Measurements from ENCODE around the gene SYK.

Gene SYK

DNA sequence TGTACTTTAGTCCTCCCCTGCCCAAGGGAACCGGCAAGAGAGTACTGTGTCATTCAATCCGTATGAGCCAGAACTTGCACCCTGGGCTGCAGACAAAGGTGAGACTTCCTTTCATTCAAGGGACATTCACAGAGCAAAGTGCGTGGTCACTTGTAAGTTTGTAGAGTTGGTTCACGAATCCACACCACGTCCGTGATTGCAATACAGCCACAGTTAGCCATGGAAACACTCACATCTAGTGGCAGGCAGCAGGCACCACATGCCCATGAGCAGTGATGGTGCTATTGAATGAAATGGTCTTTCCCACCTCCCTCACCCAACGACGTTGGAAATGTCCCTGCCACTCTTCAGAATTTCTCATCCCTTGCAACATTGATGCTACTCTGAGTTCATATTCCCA is 72.6 kb downstream of the SYK start:
- in situ Hi-C loops (cut with HindIII; ENCODE audit: low sequenced_read_pairs): loop anchor here (10.0 kb wide), 1 partner anchor 749 kb away; no protein-coding TSS in a partner anchor
- no peak for DNase-seq (ENCODE audit: low read depth)
- H3K4me3 ChIP-seq (ENCODE audit: low read depth, low read length): no peak overlapping the region
- no peak for TF ChIP-seq CTCF (IDR thresholded peaks at IDR 0.05; ENCODE audit: low read depth, low read length, missing control alignments)

GRCh38 chr9:90878562-90878961 is 76.9 kb downstream of the SYK start:
- no peak overlapping the region for H3K4me3 ChIP-seq (ENCODE audit: low read depth, low read length)
- no peak for TF ChIP-seq CTCF (IDR thresholded peaks at IDR 0.05; ENCODE audit: low read depth, low read length, missing control alignments)
- no peak for DNase-seq (ENCODE audit: low read depth)
- in situ Hi-C loops (cut with HindIII; ENCODE audit: low sequenced_read_pairs): loop anchor here (10.0 kb wide), 1 partner anchor 754 kb away; no protein-coding TSS in a partner anchor

GRCh38 chr9:90880066-90880465 is 78.4 kb downstream of the SYK start:
- H3K4me3 ChIP-seq (ENCODE audit: low read depth, low read length): no peak overlapping the region
- in situ Hi-C loops (cut with HindIII; ENCODE audit: low sequenced_read_pairs): no loop called here
- no peak for TF ChIP-seq CTCF (IDR thresholded peaks at IDR 0.05; ENCODE audit: low read depth, low read length, missing control alignments)
- no peak for DNase-seq (ENCODE audit: low read depth)

- in situ Hi-C loops (cut with HindIII; ENCODE audit: low sequenced_read_pairs): no loop called here
- TF ChIP-seq CTCF (IDR thresholded peaks at IDR 0.05; ENCODE audit: low read depth, low read length, missing control alignments): no peak
Measured at GRCh38 chr9:90880669-90881068, 79.0 kb downstream of the SYK start.

GRCh38 chr9:90881648-90882047 is 80.0 kb downstream of the SYK start:
- no peak overlapping the region for H3K4me3 ChIP-seq (ENCODE audit: low read depth, low read length)
- TF ChIP-seq CTCF (IDR thresholded peaks at IDR 0.05; ENCODE audit: low read depth, low read length, missing control alignments): no peak
- no peak for DNase-seq (ENCODE audit: low read depth)
- in situ Hi-C loops (cut with HindIII; ENCODE audit: low sequenced_read_pairs): no loop called here

More at GRCh38 chr9:90880669-90881068, 79.0 kb downstream of the SYK start:
- H3K4me3 ChIP-seq (ENCODE audit: low read depth, low read length): no peak overlapping the region
- DNase-seq (ENCODE audit: low read depth): no peak

- no peak for TF ChIP-seq CTCF (IDR thresholded peaks at IDR 0.05; ENCODE audit: low read depth, low read length, missing control alignments)
- no peak overlapping the region for H3K4me3 ChIP-seq (ENCODE audit: low read depth, low read length)
- in situ Hi-C loops (cut with HindIII; ENCODE audit: low sequenced_read_pairs): no loop called here
- no peak for DNase-seq (ENCODE audit: low read depth)
Measured at GRCh38 chr9:90882991-90883600, 81.5 kb downstream of the SYK start.
